ENCODE measurements around the gene SYT6. TPM values are rescaled to one million over a fixed set of nuclear protein-coding genes. Genes with fewer than 3 reads are reported as not detected.

Gene SYT6
- total RNA-seq, 1 experiment from 2014 or later, result 54.2 TPM

GRCh38 chr1:114094675-114095074, 59.0 kb downstream of the SYT6 start:
- CTCF ChIA-PET, result interaction anchor here (0.9 to 1.3 kb wide), 3 partner anchors 62 to 189 kb away, joined by 4 read pairs; no protein-coding TSS in a partner anchor
- TF ChIP-seq NFATC4 (CRISPR knock-in tag; IDR thresholded peaks at IDR 0.05) (no peak), TEAD4 (CRISPR knock-in tag; IDR thresholded peaks at IDR 0.05) (no peak), FOXP1 (CRISPR knock-in tag; IDR thresholded peaks at IDR 0.05; ENCODE audit: borderline replicate concordance) (no peak), NFYB (CRISPR knock-in tag; conservative IDR thresholded peaks at IDR 0.05; ENCODE audit: low read depth) (no peak), ATF3 (CRISPR knock-in tag; conservative IDR thresholded peaks at IDR 0.05) (no peak), CREB1 (CRISPR knock-in tag; IDR thresholded peaks at IDR 0.05) (no peak)
- H3K27ac Mint-ChIP-seq, result peak overlapping the region; percentile 57; the same call in 1 of the 2 replicates
- no peaks in the 10 kb centered on the region for H3K9me3 Mint-ChIP-seq
- H3K4me1 Mint-ChIP-seq, result peaks cover 56% of the 10 kb centered on the region
- DNase-seq (ENCODE audit: low spot score) (no peak), ATAC-seq (no peak)
- H3K4me3 Mint-ChIP-seq, result no peak overlapping the region
- POLR2A ChIA-PET, result no interaction called here
- H3K36me3 Mint-ChIP-seq, result peaks cover 93% of the 10 kb centered on the region
- H3K27me3 Mint-ChIP-seq (ENCODE audit: low read depth), result no peaks in the 10 kb centered on the region

- CTCF ChIA-PET, result interaction anchor here (1.1 to 1.3 kb wide), 2 partner anchors 62 to 118 kb away, joined by 4 read pairs; no protein-coding TSS in a partner anchor
- no peaks in the 10 kb centered on the region for H3K9me3 Mint-ChIP-seq
- no peak overlapping the region for H3K4me3 Mint-ChIP-seq
- no peaks in the 10 kb centered on the region for H3K27me3 Mint-ChIP-seq (ENCODE audit: low read depth)
- DNase-seq (ENCODE audit: low spot score) (no peak), ATAC-seq (no peak)
- H3K27ac Mint-ChIP-seq, result no peak overlapping the region
- TF ChIP-seq NFYB (CRISPR knock-in tag; conservative IDR thresholded peaks at IDR 0.05; ENCODE audit: low read depth) (no peak), TCF7 (CRISPR knock-in tag; IDR thresholded peaks at IDR 0.05; ENCODE audit: low read depth) (no peak), FOXJ3 (CRISPR knock-in tag; IDR thresholded peaks at IDR 0.05; ENCODE audit: borderline replicate concordance) (no peak), CREB1 (CRISPR knock-in tag; IDR thresholded peaks at IDR 0.05) (no peak), PRDM15 (CRISPR knock-in tag; IDR thresholded peaks at IDR 0.05) (no peak), SMAD3 (CRISPR knock-in tag; IDR thresholded peaks at IDR 0.05; ENCODE audit: borderline replicate concordance) (no peak), ATF1 (CRISPR knock-in tag; IDR thresholded peaks at IDR 0.05) (no peak), NFATC4 (CRISPR knock-in tag; IDR thresholded peaks at IDR 0.05) (no peak), JAZF1 (CRISPR knock-in tag; IDR thresholded peaks at IDR 0.05) (no peak), ATF3 (CRISPR knock-in tag; conservative IDR thresholded peaks at IDR 0.05) (no peak)
- H3K36me3 Mint-ChIP-seq, result peaks cover 93% of the 10 kb centered on the region
- peaks cover 60% of the 10 kb centered on the region for H3K4me1 Mint-ChIP-seq
- POLR2A ChIA-PET, result no interaction called here
Observed at GRCh38 chr1:114094363-114094634, 59.4 kb downstream of the SYT6 start.

- H3K9me3 Mint-ChIP-seq, result no peaks in the 10 kb centered on the region
- ChIA-PET CTCF (no interaction called here), POLR2A (no interaction called here)
- ATAC-seq (no peak), DNase-seq (ENCODE audit: low spot score) (no peak)
- no peaks in the 10 kb centered on the region for H3K27me3 Mint-ChIP-seq (ENCODE audit: low read depth)
- H3K4me1 Mint-ChIP-seq, result peaks cover 65% of the 10 kb centered on the region
- no peak overlapping the region for H3K27ac Mint-ChIP-seq
- peaks cover 88% of the 10 kb centered on the region for H3K36me3 Mint-ChIP-seq
- H3K4me3 Mint-ChIP-seq, result no peak overlapping the region
- no peak for TF ChIP-seq ATF3 (CRISPR knock-in tag; conservative IDR thresholded peaks at IDR 0.05)
- TF ChIP-seq TCF7 (CRISPR knock-in tag; IDR thresholded peaks at IDR 0.05; ENCODE audit: low read depth), result no peak
- TF ChIP-seq E2F4 (CRISPR knock-in tag; IDR thresholded peaks at IDR 0.05; ENCODE audit: borderline replicate concordance, low read depth), result no peak
Observed at GRCh38 chr1:114093624-114094362, 59.9 kb downstream of the SYT6 start.
